HEK293 (cell line): Measurements from ENCODE around the gene FLRT1.

ENCODE experiments used
- CTCF ChIA-PET: fragments of 350-600 bp; formaldehyde crosslinking; extraction: SDS; loops from one replicate; lab custom pipeline; 2021; ENCODE audit warnings: antibody characterized with exemption; lab: Yijun Ruan, JAX
- POLR2A ChIA-PET: fragments of 300-600 bp; formaldehyde crosslinking; extraction: SDS; loops from one replicate; lab custom pipeline; 2020; ENCODE audit warnings: antibody characterized with exemption, inconsistent platforms; lab: Yijun Ruan, JAX
- H3K27ac ChIP-seq: fragments of 200-500 bp; sonication (Bioruptor generic); 2 replicates; pipeline ENCODE4 v1.5.1; 2014; ENCODE audit warnings: low read depth, low read length, control low read depth, inconsistent platforms; ENCODE audit errors: extremely low read depth
- H3K36me3 ChIP-seq, 2 experiments: fragments of 200-500 bp in 1 of 2; sonication (Bioruptor generic) in 1 of 2; 1 replicate in 1 of 2; 2 replicates in 1 of 2; pipeline ENCODE4 v1.5.1; 2014 to 2017; ENCODE audit warnings: inconsistent platforms in 2 of 2, low read length in 2 of 2; ENCODE audit not compliant: control insufficient read depth in 2 of 2, insufficient read depth in 1 of 2
- H3K4me1 ChIP-seq: fragments of 200-500 bp; sonication (Bioruptor generic); 2 replicates; pipeline ENCODE4 v1.5.1; 2014; ENCODE audit warnings: mild to moderate bottlenecking, low read length, inconsistent platforms; ENCODE audit not compliant: control insufficient read depth, insufficient read depth
- H3K4me3 ChIP-seq: 2 replicates; pipeline ENCODE4 v1.5.1; 2011; ENCODE audit warnings: low read depth, mild to moderate bottlenecking, control low read depth, low read length, moderate library complexity
- H3K9me3 ChIP-seq: fragments of 200-500 bp; sonication (Bioruptor generic); 2 replicates; pipeline ENCODE4 v1.5.1; 2014; ENCODE audit warnings: low read depth, low read length, inconsistent platforms; ENCODE audit not compliant: control insufficient read depth, insufficient read depth
- GLIS1 ChIP-seq: fragments of 450-650 bp; formaldehyde crosslinking; IDR thresholded peaks from 2 replicates; pipeline ENCODE4 v1.5.1; 2016; ENCODE audit warnings: missing biosample characterization, missing genetic modification characterization
- HOXC10 ChIP-seq: sonication (generic); formaldehyde crosslinking; IDR thresholded peaks from 2 replicates; pipeline ENCODE4 v1.8.1; 2023; ENCODE audit warnings: mild to moderate bottlenecking, missing genetic modification reagents
- KLF1 ChIP-seq: fragments of 450-650 bp; formaldehyde crosslinking; IDR thresholded peaks from 2 replicates; pipeline ENCODE4 v1.5.1; 2016; ENCODE audit warnings: missing biosample characterization, missing genetic modification characterization
- KLF9 ChIP-seq: fragments of 450-650 bp; formaldehyde crosslinking; IDR thresholded peaks from 2 replicates; pipeline ENCODE4 v1.5.1; 2016; ENCODE audit warnings: missing biosample characterization, missing genetic modification characterization, low read depth
- PRDM1 ChIP-seq: fragments of 450-650 bp; formaldehyde crosslinking; IDR thresholded peaks from 2 replicates; pipeline ENCODE4; 2016; ENCODE audit warnings: missing biosample characterization, missing genetic modification characterization
- SCRT1 ChIP-seq: fragments of 450-650 bp; formaldehyde crosslinking; IDR thresholded peaks from 2 replicates; pipeline ENCODE4 v1.5.1; 2016; ENCODE audit warnings: missing biosample characterization, missing genetic modification characterization, borderline replicate concordance
- SCRT2 ChIP-seq: fragments of 450-650 bp; formaldehyde crosslinking; IDR thresholded peaks from 2 replicates; pipeline ENCODE4 v1.5.1; 2016; ENCODE audit warnings: missing biosample characterization, missing genetic modification characterization
- WT1 ChIP-seq: fragments of 450-650 bp; formaldehyde crosslinking; IDR thresholded peaks from 2 replicates; pipeline ENCODE4 v1.5.1; 2016; ENCODE audit warnings: missing biosample characterization, missing genetic modification characterization
- ZBTB10 ChIP-seq: fragments of 450-650 bp; formaldehyde crosslinking; IDR thresholded peaks from 2 replicates; pipeline ENCODE4 v1.5.1; 2016; ENCODE audit warnings: missing biosample characterization, missing genetic modification characterization
- ZFP69B ChIP-seq: fragments of 450-650 bp; formaldehyde crosslinking; IDR thresholded peaks from 2 replicates; pipeline ENCODE4 v1.5.1; 2016; ENCODE audit warnings: missing biosample characterization, missing genetic modification characterization
- ZIC2 ChIP-seq: fragments of 450-650 bp; formaldehyde crosslinking; IDR thresholded peaks from 2 replicates; pipeline ENCODE4 v1.5.1; 2016; ENCODE audit warnings: missing biosample characterization, missing genetic modification characterization
- ZNF133 ChIP-seq: fragments of 450-650 bp; formaldehyde crosslinking; IDR thresholded peaks from 2 replicates; pipeline ENCODE4 v1.5.1; 2016; ENCODE audit warnings: missing biosample characterization, missing genetic modification characterization
- ZNF148 ChIP-seq: fragments of 450-650 bp; formaldehyde crosslinking; IDR thresholded peaks from 2 replicates; pipeline ENCODE4 v1.5.0; 2017; ENCODE audit warnings: missing biosample characterization, missing genetic modification characterization, borderline replicate concordance
- ZNF184 ChIP-seq: fragments of 450-650 bp; IDR thresholded peaks from 2 replicates; pipeline ENCODE4 v1.5.1; 2018; ENCODE audit warnings: missing biosample characterization, mild to moderate bottlenecking, missing genetic modification characterization
- ZNF2 ChIP-seq: fragments of 450-650 bp; formaldehyde crosslinking; IDR thresholded peaks from 2 replicates; pipeline ENCODE4 v1.5.1; 2016; ENCODE audit warnings: missing biosample characterization, missing genetic modification characterization
- ZNF211 ChIP-seq: fragments of 450-650 bp; formaldehyde crosslinking; IDR thresholded peaks from 2 replicates; pipeline ENCODE4 v1.5.1; 2016; ENCODE audit warnings: low read depth, missing biosample characterization, missing genetic modification characterization
- ZNF292 ChIP-seq: fragments of 450-650 bp; formaldehyde crosslinking; IDR thresholded peaks from 2 replicates; pipeline ENCODE4 v1.5.1; 2016; ENCODE audit warnings: low read depth, missing biosample characterization, missing genetic modification characterization, borderline replicate concordance
- ZNF302 ChIP-seq: fragments of 450-650 bp; formaldehyde crosslinking; IDR thresholded peaks from 2 replicates; pipeline ENCODE4 v1.5.1; 2016; ENCODE audit warnings: missing biosample characterization, missing genetic modification characterization, low read depth
- ZNF311 ChIP-seq: fragments of 450-650 bp; formaldehyde crosslinking; IDR thresholded peaks from 2 replicates; pipeline ENCODE4 v1.5.1; 2017; ENCODE audit warnings: missing biosample characterization, missing genetic modification characterization, borderline replicate concordance
- ZNF362 ChIP-seq: fragments of 450-650 bp; formaldehyde crosslinking; IDR thresholded peaks from 2 replicates; pipeline ENCODE4 v1.5.1; 2016; ENCODE audit warnings: missing biosample characterization, missing genetic modification characterization
- ZNF366 ChIP-seq: fragments of 450-650 bp; formaldehyde crosslinking; conservative IDR thresholded peaks from 2 replicates; pipeline ENCODE4 v1.5.1; 2016; ENCODE audit warnings: missing biosample characterization, missing genetic modification characterization
- ZNF423 ChIP-seq: fragments of 450-650 bp; formaldehyde crosslinking; IDR thresholded peaks from 2 replicates; pipeline ENCODE4 v1.5.1; 2016; ENCODE audit warnings: missing biosample characterization, missing genetic modification characterization
- ZNF558 ChIP-seq: fragments of 450-650 bp; formaldehyde crosslinking; IDR thresholded peaks from 2 replicates; pipeline ENCODE4 v1.5.1; 2016; ENCODE audit warnings: missing biosample characterization, missing genetic modification characterization
- ZNF580 ChIP-seq: fragments of 450-650 bp; formaldehyde crosslinking; IDR thresholded peaks from 2 replicates; pipeline ENCODE4 v1.5.1; 2016; ENCODE audit warnings: missing biosample characterization, missing genetic modification characterization
- ZNF670 ChIP-seq: fragments of 450-650 bp; formaldehyde crosslinking; IDR thresholded peaks from 2 replicates; pipeline ENCODE4 v1.5.1; 2016; ENCODE audit warnings: missing biosample characterization, missing genetic modification characterization, low read depth
- ZNF677 ChIP-seq: fragments of 450-650 bp; IDR thresholded peaks from 2 replicates; pipeline ENCODE4 v1.5.0; 2018; ENCODE audit warnings: missing biosample characterization, mild to moderate bottlenecking, missing genetic modification characterization, moderate library complexity
- ZNF692 ChIP-seq: fragments of 450-650 bp; formaldehyde crosslinking; IDR thresholded peaks from 2 replicates; pipeline ENCODE4 v1.5.1; 2016; ENCODE audit warnings: missing biosample characterization, missing genetic modification characterization

The FLRT1 gene

GRCh38 chr11:64048042-64048854 is 12.5 kb downstream of the FLRT1 start (continued):
- TF ChIP-seq ZNF580 (tag by site-specific recombination) (no peak), WT1 (tag by site-specific recombination) (no peak), SCRT2 (tag by site-specific recombination) (no peak), HOXC10 (CRISPR knock-in tag) (no peak), ZNF558 (tag by site-specific recombination) (no peak), ZNF670 (tag by site-specific recombination) (no peak), KLF9 (no peak), KLF1 (tag by site-specific recombination) (no peak), ZNF692 (tag by site-specific recombination) (no peak), ZNF184 (no peak), ZNF211 (no peak), ZNF366 (tag by site-specific recombination) (no peak), ZNF311 (tag by site-specific recombination) (no peak)

GRCh38 chr11:64049509-64049908 is 13.8 kb downstream of the FLRT1 start:
- TF ChIP-seq ZFP69B (tag by site-specific recombination) (peak; percentile 23; the same call in 1 of the 2 replicates), ZNF2 (tag by site-specific recombination) (no peak), ZBTB10 (tag by site-specific recombination) (no peak), GLIS1 (tag by site-specific recombination) (peak; percentile 25; the same call in 1 of the 2 replicates), ZNF292 (tag by site-specific recombination) (no peak)
- no peak overlapping the region for H3K27ac ChIP-seq
- POLR2A ChIA-PET, result no interaction called here
- CTCF ChIA-PET, result no interaction called here
- no peaks in the 10 kb centered on the region for H3K4me1 ChIP-seq
- H3K36me3 ChIP-seq, result no peaks in the 10 kb centered on the region
- no peaks in the 10 kb centered on the region for H3K9me3 ChIP-seq
- H3K4me3 ChIP-seq, result no peak overlapping the region

GRCh38 chr11:64051297-64051696 is 15.6 kb downstream of the FLRT1 start:
- ChIA-PET CTCF (no interaction called here), POLR2A (no interaction called here)
- no peak overlapping the region for H3K27ac ChIP-seq
- no peaks in the 10 kb centered on the region for H3K4me1 ChIP-seq
- no peak overlapping the region for H3K4me3 ChIP-seq
- H3K36me3 ChIP-seq, result no peaks in the 10 kb centered on the region
- H3K9me3 ChIP-seq, result no peaks in the 10 kb centered on the region
- no peak for TF ChIP-seq ZNF423
- no peak for TF ChIP-seq ZNF302 (tag by site-specific recombination)
- no peak for TF ChIP-seq ZIC2 (tag by site-specific recombination)
- TF ChIP-seq KLF1 (tag by site-specific recombination), result no peak
- TF ChIP-seq SCRT1 (tag by site-specific recombination), result no peak
- TF ChIP-seq ZNF148, result no peak
- TF ChIP-seq ZNF677 (tag by site-specific recombination), result no peak
- no peak for TF ChIP-seq ZNF133 (tag by site-specific recombination)
- TF ChIP-seq ZNF362 (tag by site-specific recombination), result no peak
- no peak for TF ChIP-seq PRDM1 (tag by site-specific recombination)
